Measurements from ENCODE around the gene WIPI1. TPM values are rescaled to one million over a fixed set of nuclear protein-coding genes. Genes with fewer than 3 reads are reported as not detected.

Gene WIPI1
- polyA plus RNA-seq, 4 donors: 11.6 to 26.2 (median 19.9) TPM

DNA sequence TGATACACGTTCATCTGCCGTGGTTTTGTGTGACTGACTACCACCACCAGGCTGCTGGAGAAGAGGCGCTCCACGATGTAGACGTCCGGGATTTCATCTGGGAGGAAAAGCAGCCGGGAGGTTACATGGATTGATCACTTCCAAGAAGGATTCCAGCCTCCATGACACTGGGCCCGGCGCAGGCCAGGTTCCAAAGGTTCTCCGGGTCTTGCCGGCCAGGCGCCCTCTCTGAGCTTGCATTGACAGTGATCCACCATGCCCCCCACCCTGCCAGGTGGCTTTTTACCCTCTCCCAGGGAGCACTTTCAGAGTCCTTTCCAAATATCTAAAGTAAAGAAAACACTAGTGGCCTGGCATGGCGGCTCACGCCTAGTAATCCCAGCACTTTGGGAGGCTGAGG lies 6.5 kb downstream of the WIPI1 start:
- DNase-seq (no peak), FAIRE-seq (no peak)
- WGBS, 3 donors: 95 to 96% (median 95%) methylated on average over 14 of the region's 14 CpGs
- H3K9me3 ChIP-seq (ENCODE audit: control insufficient read depth in 2 of 2, insufficient read depth in 1 of 2, low read depth in 1 of 2, low read length in 1 of 2): no peaks in the 10 kb centered on the region
- no peak overlapping the region for H3K27ac ChIP-seq (ENCODE audit: low read depth in 1 of 3, low read length in 2 of 3)
- H3K4me3 ChIP-seq (ENCODE audit: low read depth in 1 of 3, low read length in 3 of 3): no peak overlapping the region
- peaks cover 0 to 18% (median 5%) of the 10 kb centered on the region in 3 donors for H3K36me3 ChIP-seq (ENCODE audit: control insufficient read depth in 3 of 3, insufficient read depth in 2 of 3, low read depth in 1 of 3, low read length in 3 of 3)
- H3K27me3 ChIP-seq (ENCODE audit: control insufficient read depth in 3 of 3, insufficient read depth in 3 of 3, low read length in 3 of 3): peaks cover 0 to 5% (median 0%) of the 10 kb centered on the region in 3 donors
- H3K4me1 ChIP-seq (ENCODE audit: control insufficient read depth in 3 of 3, insufficient read depth in 2 of 3, low read depth in 1 of 3, low read length in 2 of 3): peaks cover 0 to 11% (median 3%) of the 10 kb centered on the region in 3 donors

DNA sequence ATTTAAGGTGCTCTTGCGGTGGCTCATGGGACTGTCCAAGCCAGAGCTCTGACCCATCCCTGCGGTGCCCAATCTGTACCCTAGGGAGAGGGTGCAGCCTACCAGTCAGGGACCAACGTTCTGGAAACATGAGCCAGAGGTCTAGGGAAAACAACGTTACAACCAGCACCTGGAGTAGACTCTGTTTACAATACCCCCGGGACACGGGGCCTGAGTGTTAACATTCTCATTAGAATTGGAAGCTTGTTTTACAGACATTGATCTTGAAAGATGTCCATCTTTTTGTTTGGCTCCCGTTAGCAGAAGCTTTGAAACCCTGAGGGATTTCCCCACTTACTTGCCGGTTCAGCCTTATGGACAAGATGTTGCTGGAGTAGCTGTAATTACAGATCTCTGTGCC lies 6.9 kb downstream of the WIPI1 start:
- WGBS, 3 donors: 79 to 86% (median 81%) methylated on average over 8 of the region's 8 CpGs
- Histone ChIP-seq H3K4me1 (ENCODE audit: control insufficient read depth in 3 of 3, insufficient read depth in 2 of 3, low read depth in 1 of 3, low read length in 2 of 3) (peaks cover 0 to 11% (median 2%) of the 10 kb centered on the region in 3 donors), H3K27me3 (ENCODE audit: control insufficient read depth in 3 of 3, insufficient read depth in 3 of 3, low read length in 3 of 3) (peaks cover 0 to 5% (median 0%) of the 10 kb centered on the region in 3 donors), H3K36me3 (ENCODE audit: control insufficient read depth in 3 of 3, insufficient read depth in 2 of 3, low read depth in 1 of 3, low read length in 3 of 3) (peaks cover 0 to 22% (median 5%) of the 10 kb centered on the region in 3 donors), H3K4me3 (ENCODE audit: low read depth in 1 of 3, low read length in 3 of 3) (no peak overlapping the region), H3K27ac (ENCODE audit: low read depth in 1 of 3, low read length in 2 of 3) (no peak overlapping the region), H3K9me3 (ENCODE audit: control insufficient read depth in 2 of 2, insufficient read depth in 1 of 2, low read depth in 1 of 2, low read length in 1 of 2) (no peaks in the 10 kb centered on the region)
- DNase-seq (no peak), FAIRE-seq (no peak)

DNA sequence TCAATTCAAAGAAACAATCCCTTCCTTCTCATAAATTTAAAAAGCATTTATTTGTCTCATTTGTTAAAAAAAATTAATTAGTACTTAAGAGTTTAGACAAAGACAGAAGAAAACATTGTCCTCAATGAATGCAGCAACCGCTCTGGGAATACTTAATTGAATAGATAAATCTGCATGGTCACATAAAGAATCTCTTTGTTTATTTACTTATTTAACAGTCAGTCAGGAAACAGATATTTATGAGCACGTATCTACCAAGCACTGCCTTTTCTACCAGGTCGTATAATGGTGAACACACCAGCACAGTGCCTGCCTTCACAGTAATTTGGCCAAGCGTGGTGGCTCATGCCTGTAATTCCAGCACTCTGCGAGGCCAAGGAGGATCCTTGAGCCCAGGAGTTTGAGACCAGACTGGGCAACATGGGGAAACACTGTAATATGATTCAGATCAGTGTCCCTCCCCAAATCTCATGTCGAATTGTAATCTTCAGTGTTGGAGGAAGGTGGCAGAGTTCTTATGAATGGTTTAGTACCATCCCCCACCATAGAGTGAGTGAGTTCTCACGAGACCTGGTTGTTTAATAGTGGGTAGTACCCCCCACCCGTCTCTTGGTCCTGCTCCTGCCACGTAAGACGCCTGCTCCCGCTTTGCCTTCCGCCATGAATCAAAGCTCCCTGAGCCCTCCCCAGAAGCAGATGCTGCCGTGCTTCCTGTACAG lies 8.1 kb downstream of the WIPI1 start:
- DNase-seq (no peak), FAIRE-seq (no peak)
- H3K9me3 ChIP-seq (ENCODE audit: control insufficient read depth in 2 of 2, insufficient read depth in 1 of 2, low read depth in 1 of 2, low read length in 1 of 2): no peaks in the 10 kb centered on the region
- peaks cover 0 to 24% (median 5%) of the 10 kb centered on the region in 3 donors for H3K36me3 ChIP-seq (ENCODE audit: control insufficient read depth in 3 of 3, insufficient read depth in 2 of 3, low read depth in 1 of 3, low read length in 3 of 3)
- 94 to 95% (median 95%) methylated on average over 13 of the region's 13 CpGs for WGBS, 3 donors
- H3K27me3 ChIP-seq (ENCODE audit: control insufficient read depth in 3 of 3, insufficient read depth in 3 of 3, low read length in 3 of 3): peaks cover 0 to 2% (median 0%) of the 10 kb centered on the region in 3 donors
- no peak overlapping the region for H3K4me3 ChIP-seq (ENCODE audit: low read depth in 1 of 3, low read length in 3 of 3)
- H3K4me1 ChIP-seq (ENCODE audit: control insufficient read depth in 3 of 3, insufficient read depth in 2 of 3, low read depth in 1 of 3, low read length in 2 of 3): peaks cover 0 to 11% (median 0%) of the 10 kb centered on the region in 3 donors
- H3K27ac ChIP-seq (ENCODE audit: low read depth in 1 of 3, low read length in 2 of 3): no peak overlapping the region

DNA sequence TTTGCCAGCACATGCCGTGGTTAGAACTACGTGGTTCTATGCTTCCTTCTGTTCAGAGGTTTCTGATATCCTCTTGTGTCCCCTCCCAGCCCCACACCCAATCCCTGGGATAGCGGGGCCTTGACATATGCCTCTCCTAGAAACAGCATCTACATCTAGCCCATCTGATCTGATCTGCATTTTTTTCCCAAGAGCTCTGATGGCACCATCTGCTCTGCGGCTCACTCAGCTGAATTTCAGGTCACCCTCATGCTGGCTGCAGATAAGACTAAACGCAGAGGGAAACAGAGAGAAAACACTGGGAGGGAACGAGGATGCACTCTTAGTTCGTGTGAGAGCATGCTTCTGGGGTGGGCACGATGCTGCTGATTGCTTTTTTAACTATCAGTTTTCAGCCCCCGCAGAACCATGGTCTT lies 10.7 kb downstream of the WIPI1 start:
- FAIRE-seq (no peak), DNase-seq (no peak)
- 88 to 95% (median 88%) methylated on average over 9 of the region's 9 CpGs for WGBS, 3 donors
- Histone ChIP-seq H3K9me3 (ENCODE audit: control insufficient read depth in 2 of 2, insufficient read depth in 1 of 2, low read depth in 1 of 2, low read length in 1 of 2) (no peaks in the 10 kb centered on the region), H3K36me3 (ENCODE audit: control insufficient read depth in 3 of 3, insufficient read depth in 2 of 3, low read depth in 1 of 3, low read length in 3 of 3) (peaks cover 2 to 26% (median 7%) of the 10 kb centered on the region in 3 donors), H3K27me3 (ENCODE audit: control insufficient read depth in 3 of 3, insufficient read depth in 3 of 3, low read length in 3 of 3) (no peaks in the 10 kb centered on the region), H3K27ac (ENCODE audit: low read depth in 1 of 3, low read length in 2 of 3) (no peak overlapping the region), H3K4me1 (ENCODE audit: control insufficient read depth in 3 of 3, insufficient read depth in 2 of 3, low read depth in 1 of 3, low read length in 2 of 3) (peaks cover 0 to 5% (median 0%) of the 10 kb centered on the region in 3 donors), H3K4me3 (ENCODE audit: low read depth in 1 of 3, low read length in 3 of 3) (no peak overlapping the region)

DNA sequence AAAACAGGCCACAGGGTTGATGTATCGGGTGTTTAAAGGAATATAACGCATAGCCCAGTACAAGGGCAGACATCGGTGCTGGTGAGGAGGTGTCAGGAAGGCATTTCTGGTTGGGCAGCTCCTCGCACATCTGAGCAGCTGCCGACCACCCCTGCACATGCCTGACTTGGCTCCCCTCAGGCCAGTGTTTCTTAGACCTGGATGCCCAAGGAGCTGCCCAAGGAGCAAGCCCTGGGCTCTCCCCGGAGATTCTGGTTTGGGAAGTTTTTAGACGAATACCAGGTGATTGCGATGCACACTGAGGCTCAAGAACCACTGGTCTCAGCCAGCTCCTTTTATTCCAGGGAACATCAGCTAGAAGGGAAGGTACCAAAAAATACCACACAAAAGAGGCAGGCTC lies 11.6 kb downstream of the WIPI1 start:
- H3K27ac ChIP-seq (ENCODE audit: low read depth in 1 of 3, low read length in 2 of 3): no peak overlapping the region
- DNase-seq: no peak
- peaks cover 0 to 7% (median 3%) of the 10 kb centered on the region in 3 donors for H3K4me1 ChIP-seq (ENCODE audit: control insufficient read depth in 3 of 3, insufficient read depth in 2 of 3, low read depth in 1 of 3, low read length in 2 of 3)
- no peaks in the 10 kb centered on the region for H3K9me3 ChIP-seq (ENCODE audit: control insufficient read depth in 2 of 2, insufficient read depth in 1 of 2, low read depth in 1 of 2, low read length in 1 of 2)
- H3K36me3 ChIP-seq (ENCODE audit: control insufficient read depth in 3 of 3, insufficient read depth in 2 of 3, low read depth in 1 of 3, low read length in 3 of 3): peaks cover 2 to 26% (median 7%) of the 10 kb centered on the region in 3 donors
- no peak for FAIRE-seq
- H3K27me3 ChIP-seq (ENCODE audit: control insufficient read depth in 3 of 3, insufficient read depth in 3 of 3, low read length in 3 of 3): no peaks in the 10 kb centered on the region
- no peak overlapping the region for H3K4me3 ChIP-seq (ENCODE audit: low read depth in 1 of 3, low read length in 3 of 3)
- WGBS, 3 donors: 91 to 95% (median 95%) methylated on average over 8 of the region's 8 CpGs

DNA sequence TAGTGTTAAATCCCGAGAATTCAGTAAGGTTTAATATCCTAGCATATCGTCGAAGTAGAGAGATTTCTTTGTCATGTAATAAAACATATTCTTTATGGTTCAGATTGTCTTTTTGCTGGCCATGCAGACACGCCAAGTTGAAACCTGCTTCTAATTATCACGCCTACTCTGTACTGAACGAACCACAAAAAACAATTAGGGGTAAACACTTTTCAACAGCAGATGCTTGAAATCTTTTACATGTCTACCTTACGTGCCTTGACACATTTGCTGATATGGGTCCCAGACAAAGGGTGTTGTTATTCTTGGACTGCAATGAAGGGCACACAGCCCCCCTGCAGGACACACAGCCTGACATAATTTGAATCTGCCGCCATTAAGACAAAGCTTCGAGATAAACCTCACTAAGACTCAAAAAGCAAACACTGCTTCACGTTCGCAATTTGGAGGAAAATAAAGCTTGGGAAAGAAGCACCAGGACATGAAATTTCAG lies 13.3 kb downstream of the WIPI1 start:
- Histone ChIP-seq H3K4me3 (ENCODE audit: low read depth in 1 of 3, low read length in 3 of 3) (no peak overlapping the region), H3K27me3 (ENCODE audit: control insufficient read depth in 3 of 3, insufficient read depth in 3 of 3, low read length in 3 of 3) (no peaks in the 10 kb centered on the region), H3K4me1 (ENCODE audit: control insufficient read depth in 3 of 3, insufficient read depth in 2 of 3, low read depth in 1 of 3, low read length in 2 of 3) (peaks cover 0 to 7% (median 3%) of the 10 kb centered on the region in 3 donors), H3K9me3 (ENCODE audit: control insufficient read depth in 2 of 2, insufficient read depth in 1 of 2, low read depth in 1 of 2, low read length in 1 of 2) (no peaks in the 10 kb centered on the region), H3K27ac (ENCODE audit: low read depth in 1 of 3, low read length in 2 of 3) (no peak overlapping the region), H3K36me3 (ENCODE audit: control insufficient read depth in 3 of 3, insufficient read depth in 2 of 3, low read depth in 1 of 3, low read length in 3 of 3) (peaks cover 2 to 14% (median 5%) of the 10 kb centered on the region in 3 donors)
- no peak for DNase-seq
- WGBS, 3 donors: 86 to 90% (median 88%) methylated on average over 11 of the region's 11 CpGs
- FAIRE-seq: no peak

DNA sequence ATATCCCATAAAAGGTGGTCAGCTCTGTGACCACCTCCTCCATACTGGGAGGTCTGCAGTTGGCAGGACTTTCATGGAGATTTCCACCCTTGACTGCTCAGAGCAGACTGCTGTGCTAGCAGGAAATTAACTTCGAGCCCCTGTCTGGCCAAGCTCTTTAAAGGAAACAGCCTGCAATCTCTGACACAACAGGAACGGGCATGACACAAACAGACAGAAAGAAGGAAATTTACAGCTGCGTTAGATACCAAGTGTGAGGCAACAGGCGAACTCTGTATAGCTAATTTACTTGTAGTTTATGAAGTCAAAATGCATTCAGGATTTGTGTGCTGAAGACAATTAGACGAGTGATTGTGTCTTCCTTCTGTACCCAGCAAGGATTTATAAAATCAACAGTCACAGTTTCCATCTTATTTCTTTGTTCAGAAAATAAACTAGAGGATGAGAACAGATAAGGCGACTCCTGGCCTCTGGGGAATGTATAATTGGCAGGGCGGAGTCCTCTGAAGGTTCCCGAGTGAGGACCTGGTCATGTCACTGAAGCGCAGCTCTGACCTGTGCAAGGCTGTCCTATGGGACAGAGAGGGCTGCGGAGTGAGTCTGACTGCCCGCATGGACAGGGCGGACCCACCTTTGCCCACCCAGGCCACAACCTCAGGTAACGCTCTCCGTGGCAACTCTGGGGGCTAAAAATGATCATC lies 16.1 kb downstream of the WIPI1 start:
- Histone ChIP-seq H3K27me3 (ENCODE audit: control insufficient read depth in 3 of 3, insufficient read depth in 3 of 3, low read length in 3 of 3) (no peaks in the 10 kb centered on the region), H3K4me1 (ENCODE audit: control insufficient read depth in 3 of 3, insufficient read depth in 2 of 3, low read depth in 1 of 3, low read length in 2 of 3) (peaks cover 0 to 17% (median 6%) of the 10 kb centered on the region in 3 donors), H3K27ac (ENCODE audit: low read depth in 1 of 3, low read length in 2 of 3) (peak overlapping the region in 1 of 3 donors; percentile 17), H3K4me3 (ENCODE audit: low read depth in 1 of 3, low read length in 3 of 3) (no peak overlapping the region), H3K36me3 (ENCODE audit: control insufficient read depth in 3 of 3, insufficient read depth in 2 of 3, low read depth in 1 of 3, low read length in 3 of 3) (peaks cover 2 to 9% (median 2%) of the 10 kb centered on the region in 3 donors), H3K9me3 (ENCODE audit: control insufficient read depth in 2 of 2, insufficient read depth in 1 of 2, low read depth in 1 of 2, low read length in 1 of 2) (no peaks in the 10 kb centered on the region)
- FAIRE-seq: no peak
- DNase-seq: peak in 1 of 2 donors; percentile 42
- 72 to 86% (median 80%) methylated on average over 14 of the region's 14 CpGs for WGBS, 3 donors

DNA sequence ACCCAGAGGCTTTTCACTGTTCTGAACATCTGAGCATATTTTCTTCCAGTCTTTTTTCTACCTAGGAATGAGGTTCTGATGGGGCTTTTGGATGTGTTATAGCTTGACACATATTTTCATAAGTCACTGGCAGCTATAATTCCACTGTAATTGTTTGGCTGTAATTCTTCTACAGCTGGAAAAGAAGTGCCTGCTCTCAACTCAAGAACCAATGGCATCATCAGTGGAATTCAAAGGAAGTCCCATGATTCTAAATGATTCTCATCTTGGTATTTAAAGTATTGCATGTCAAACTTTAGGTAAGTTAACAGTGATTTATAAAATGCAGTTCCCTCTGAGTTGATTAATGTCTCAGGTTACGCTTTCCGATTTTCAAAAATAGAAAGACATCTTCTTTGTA lies 16.8 kb downstream of the WIPI1 start:
- no peak for DNase-seq
- FAIRE-seq: no peak
- Histone ChIP-seq H3K4me1 (ENCODE audit: control insufficient read depth in 3 of 3, insufficient read depth in 2 of 3, low read depth in 1 of 3, low read length in 2 of 3) (peaks cover 0 to 17% (median 6%) of the 10 kb centered on the region in 3 donors), H3K4me3 (ENCODE audit: low read depth in 1 of 3, low read length in 3 of 3) (no peak overlapping the region), H3K36me3 (ENCODE audit: control insufficient read depth in 3 of 3, insufficient read depth in 2 of 3, low read depth in 1 of 3, low read length in 3 of 3) (peaks cover 2 to 10% (median 2%) of the 10 kb centered on the region in 3 donors), H3K9me3 (ENCODE audit: control insufficient read depth in 2 of 2, insufficient read depth in 1 of 2, low read depth in 1 of 2, low read length in 1 of 2) (no peaks in the 10 kb centered on the region), H3K27ac (ENCODE audit: low read depth in 1 of 3, low read length in 2 of 3) (no peak overlapping the region), H3K27me3 (ENCODE audit: control insufficient read depth in 3 of 3, insufficient read depth in 3 of 3, low read length in 3 of 3) (no peaks in the 10 kb centered on the region)
- WGBS, 3 donors: 89 to 97% (median 94%) methylated on average over 2 of the region's 2 CpGs
